Measurements from ENCODE around the gene ZC3H4. TPM values are rescaled to one million over a fixed set of nuclear protein-coding genes. Genes with fewer than 3 reads are reported as not detected.

The ZC3H4 gene
- total and polyA plus RNA-seq, 2 of the 8 experiments (the other 6 are each of a cell fraction or from before 2014, with no cell fraction given): 6.6 to 92.0 TPM

GRCh38 chr19:47040869-47041268 lies 72.7 kb downstream of the ZC3H4 start:
- Histone ChIP-seq H3K36me3 (ENCODE audit: control insufficient read depth in 2 of 4, insufficient read depth in 4 of 4, low read length in 3 of 4) (peaks cover 0 to 6% (median 2%) of the 10 kb centered on the region in 4 experiments; a peak in 2 of 8 replicates), H4K5ac (ENCODE audit: insufficient read length, low read depth, low read length) (no peak overlapping the region), H3K23ac (ENCODE audit: insufficient read length) (no peak overlapping the region), H3K4me2 (ENCODE audit: insufficient read depth in 1 of 2, low read depth in 2 of 2, low read length in 2 of 2) (no peak overlapping the region), H2AK5ac (ENCODE audit: low read depth, low read length) (no peak overlapping the region), H3K18ac (ENCODE audit: extremely low read depth, low read length) (no peak overlapping the region), H3K4ac (replicated peaks; ENCODE audit: insufficient read length, low read depth, low read length) (no peak overlapping the region), H4K91ac (replicated peaks; ENCODE audit: insufficient read length, low read length) (no peak overlapping the region), H3K4me3 (ENCODE audit: extremely low read depth in 1 of 4, insufficient read depth in 2 of 4, low read depth in 3 of 4, low read length in 4 of 4) (no peak overlapping the region), H3K79me2 (ENCODE audit: control insufficient read depth in 1 of 2, insufficient read depth in 2 of 2, low read length in 2 of 2) (no peaks in the 10 kb centered on the region), H3K9ac (replicated peaks in 1 of 4; ENCODE audit: extremely low read depth in 1 of 4, low read depth in 3 of 4, low read length in 3 of 4) (no peak overlapping the region), H2BK5ac (ENCODE audit: low read depth, low read length) (no peak overlapping the region), H2AFZ (ENCODE audit: low read length) (no peak overlapping the region), H4K8ac (ENCODE audit: extremely low read depth, insufficient read depth, low read length) (no peak overlapping the region), H4K20me1 (replicated peaks in 1 of 2; ENCODE audit: control insufficient read depth in 1 of 2, insufficient read depth in 2 of 2, low read length in 2 of 2) (peaks cover 2 to 3% of the 10 kb centered on the region in 2 experiments), H3K79me1 (ENCODE audit: low read depth, low read length) (no peaks in the 10 kb centered on the region), H3K27me3 (replicated peaks in 1 of 4; ENCODE audit: control insufficient read depth in 3 of 4, extremely low read depth in 1 of 4, insufficient read depth in 3 of 4, low read length in 3 of 4) (no peaks in the 10 kb centered on the region), H3K27ac (ENCODE audit: low read depth, low read length) (no peak overlapping the region), H3K14ac (ENCODE audit: insufficient read length) (no peak overlapping the region), H3K56ac (replicated peaks; ENCODE audit: insufficient read length, low read depth, low read length) (no peak overlapping the region), H2BK20ac (ENCODE audit: low read length) (no peak overlapping the region), H3K4me1 (replicated peaks in 1 of 4; ENCODE audit: control insufficient read depth in 3 of 4, insufficient read depth in 4 of 4, low read length in 3 of 4) (no peaks in the 10 kb centered on the region; a peak in 1 of 7 replicates), H2BK120ac (replicated peaks; ENCODE audit: low read depth, low read length) (no peak overlapping the region), H3K9me3 (ENCODE audit: insufficient read depth in 2 of 2, low read depth in 1 of 2, low read length in 1 of 2) (no peaks in the 10 kb centered on the region), H2BK12ac (ENCODE audit: low read depth, low read length) (no peak overlapping the region), H3K23me2 (ENCODE audit: low read depth, low read length) (no peaks in the 10 kb centered on the region), H2BK15ac (ENCODE audit: low read length) (no peak overlapping the region)
- TF ChIP-seq MAX (IDR thresholded peaks at IDR 0.05) (0 out of 2 replicates have a peak, but pooled peaks have one; percentile 44), E2F6 (IDR thresholded peaks at IDR 0.05) (peak; percentile 80), CBX8 (IDR thresholded peaks at IDR 0.05; ENCODE audit: borderline replicate concordance, low read depth, low read length) (no peak), NRF1 (IDR thresholded peaks at IDR 0.05; ENCODE audit: low read depth, low read length) (no peak), SAP30 (IDR thresholded peaks at IDR 0.05; ENCODE audit: insufficient read depth, insufficient replicate concordance, low read length) (no peak), HDAC2 (IDR thresholded peaks at IDR 0.05; ENCODE audit: borderline replicate concordance in 1 of 2, low read depth in 2 of 2, low read length in 2 of 2) (no peak), CREB1 (IDR thresholded peaks at IDR 0.05) (no peak), RBBP5 (IDR thresholded peaks at IDR 0.05; ENCODE audit: borderline replicate concordance, low read depth, low read length) (no peak)
- FAIRE-seq (no peak), DNase-seq (ENCODE audit: low read depth in 1 of 2, low spot score in 2 of 2) (no peak)
- CTCF ChIA-PET (ENCODE audit: partially characterized antibody): no interaction called here
- 93% methylated on average over 8 of the region's 8 CpGs; no CpG with 5 or more reads in 1 of the 2 experiments for WGBS, 2 experiments (ENCODE audit: extremely low coverage in 1 of 2, insufficient coverage in 1 of 2, insufficient read length in 1 of 2, insufficient replicate concordance in 2 of 2, low coverage in 1 of 2, low lambda C conversion rate in 2 of 2, missing lambda C conversion rate in 1 of 2)
- POLR2A ChIA-PET (ENCODE audit: partially characterized antibody): interaction anchor here (1.5 kb wide), 1 partner anchor 23 kb away, joined by 3 read pairs; no protein-coding TSS in a partner anchor
